Ovary (tissue), 9 donors: ENCODE data around the gene CENPX. TPM values are rescaled to one million over a fixed set of nuclear protein-coding genes. Genes with fewer than 3 reads are reported as not detected.

Experiments
- DNase-seq, 5 donors: peaks; one replicate each; pipeline ENCODE4 v3.0.0-alpha.2; 2019 to 2020
- H3K27ac ChIP-seq, 2 donors: fragments of 200-600 bp; one replicate each; pipeline versions ENCODE4 v1.5.1 to v1.8.0; 2019 to 2022
- H3K27me3 ChIP-seq: fragments of 200-600 bp; one replicate; pipeline ENCODE4 v1.8.0; 2022
- H3K36me3 ChIP-seq: fragments of 200-600 bp; sonication (generic); one replicate; pipeline ENCODE4 v1.5.1; 2019
- H3K4me1 ChIP-seq: one replicate; pipeline ENCODE4 v1.8.1; 2013; ENCODE audit warnings: mild to moderate bottlenecking, moderate library complexity; ENCODE audit not compliant: insufficient read depth
- H3K4me3 ChIP-seq: fragments of 200-600 bp; sonication (generic); one replicate; pipeline ENCODE4 v1.5.1; 2017
- H3K9me3 ChIP-seq, 2 donors: fragments of 200-600 bp in 1 of 2; sonication (generic) in 1 of 2; one replicate each; pipeline versions ENCODE4 v1.5.1 to v1.8.1; 2013 to 2019; ENCODE audit warnings: mild to moderate bottlenecking in 1 of 2, moderate library complexity in 1 of 2
- EP300 ChIP-seq: sonication (generic); formaldehyde crosslinking; IDR thresholded peaks from one replicate; pipeline ENCODE4 v1.6.1; 2017; ENCODE audit warnings: antibody characterized with exemption
- POLR2A ChIP-seq: fragments of 450-650 bp; IDR thresholded peaks from one replicate; pipeline ENCODE4 v1.6.1; 2017; ENCODE audit warnings: antibody characterized with exemption, mild to moderate bottlenecking, moderate library complexity
- WGBS, 3 donors: extraction: QIAGEN DNeasy Blood & Tissue Kit in 1 of 3; methylation state at CpG; one replicate each; pipeline versions ENCODE4 v1.1.5 to v1.1.7; 2013 to 2017; 5-methylcytosine and 5-hydroxymethylcytosine counted together
- intact Hi-C, 4 donors: fragments of 100-400 bp; cut with DNase I; formaldehyde crosslinking; loops; one replicate each; pipeline versions ENCODE4 v1.11.0 to v1.15.1; 2022 to 2023
- polyA plus RNA-seq, 2 donors: library from polyadenylated mRNA; stranded (reverse); fragments of 200-250 nt in 1 of 2; fragments of 350-450 nt in 1 of 2; fragmentation: Illumina TruSeq in 1 of 2; extraction: RNeasy Lipid Tissue Mini Kit (QIAGEN cat#74804) in 1 of 2; gene quantifications; one replicate each; pipeline ENCODE4 v1.2.3, GENCODE V29; 2013 to 2014
- total RNA-seq, 7 donors: library from RNA; depleted of rRNA in 2 of 7; stranded (reverse); fragments of >200 nt in 2 of 7; fragmentation: NEBNext Ultra II Directional in 3 of 7; extraction: Animal tissue kit (Norgen Biotek cat#: 25700) in 3 of 7; gene quantifications; one replicate each; pipeline versions ENCODE4 v1.1.0 to v1.2.4, GENCODE V29; 2016 to 2023
- TF ChIP-seq, protein P1 (sequence below), 3 donors: fragments of 450-650 bp in 2 of 3; fragments of 200-600 bp in 1 of 3; IDR thresholded peaks; one replicate each; pipeline versions ENCODE4 v1.5.1 to v1.8.0; 2016 to 2022; ENCODE audit warnings: antibody characterized with exemption in 3 of 3, mild to moderate bottlenecking in 1 of 3
- donor health status: DM: no; HTN: no; CAD: no; lungs with moderate emphysema.
- donor health status: DM: no; HTN: no; CAD: no.
- donor health status: Bipolar disorder and iron deficiency.
- donor health status: DM: yes; HTN: yes; CAD: no.
- donor health status: DM: no; HTN: no; CAD: no.
- donor health status: DM: yes; HTN: yes; CAD: no.

CENPX gene
- total and polyA plus RNA-seq, 9 donors, result 3.3 to 68.8 (median 35.3) TPM

DNA sequence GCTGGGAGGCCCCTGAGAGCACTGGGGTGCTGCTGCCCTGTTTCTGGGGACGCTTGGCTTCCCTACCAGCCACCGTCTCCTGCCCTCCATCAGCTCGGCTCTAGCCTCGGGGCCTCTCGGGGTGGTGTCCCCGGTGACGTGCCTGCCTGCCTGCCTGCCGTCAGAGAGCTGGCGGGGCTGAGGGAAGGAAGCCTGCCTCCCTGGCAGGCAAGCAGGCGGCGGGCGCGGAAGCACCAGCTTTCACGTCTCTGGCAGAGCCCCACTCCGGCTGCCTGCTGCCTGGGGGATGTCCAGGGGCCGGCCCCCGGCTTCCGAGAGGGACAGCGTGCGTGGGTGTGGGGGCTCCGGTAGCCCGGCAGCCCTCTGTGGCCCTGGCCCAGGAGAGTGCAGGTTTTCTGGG is 9.3 kb downstream of the CENPX start:
- intact Hi-C loops, result no loop called here
- 63 to 67% (median 64%) methylated on average over 21 to 22 of the region's 22 CpGs for WGBS, 3 donors
- Histone ChIP-seq H3K27ac (no peak overlapping the region), H3K9me3 (no peaks in the 10 kb centered on the region), H3K4me3 (no peak overlapping the region), H3K4me1 (no peaks in the 10 kb centered on the region), H3K27me3 (no peaks in the 10 kb centered on the region), H3K36me3 (no peaks in the 10 kb centered on the region)
- TF ChIP-seq EP300, result no peak
- TF ChIP-seq, protein P1, sequence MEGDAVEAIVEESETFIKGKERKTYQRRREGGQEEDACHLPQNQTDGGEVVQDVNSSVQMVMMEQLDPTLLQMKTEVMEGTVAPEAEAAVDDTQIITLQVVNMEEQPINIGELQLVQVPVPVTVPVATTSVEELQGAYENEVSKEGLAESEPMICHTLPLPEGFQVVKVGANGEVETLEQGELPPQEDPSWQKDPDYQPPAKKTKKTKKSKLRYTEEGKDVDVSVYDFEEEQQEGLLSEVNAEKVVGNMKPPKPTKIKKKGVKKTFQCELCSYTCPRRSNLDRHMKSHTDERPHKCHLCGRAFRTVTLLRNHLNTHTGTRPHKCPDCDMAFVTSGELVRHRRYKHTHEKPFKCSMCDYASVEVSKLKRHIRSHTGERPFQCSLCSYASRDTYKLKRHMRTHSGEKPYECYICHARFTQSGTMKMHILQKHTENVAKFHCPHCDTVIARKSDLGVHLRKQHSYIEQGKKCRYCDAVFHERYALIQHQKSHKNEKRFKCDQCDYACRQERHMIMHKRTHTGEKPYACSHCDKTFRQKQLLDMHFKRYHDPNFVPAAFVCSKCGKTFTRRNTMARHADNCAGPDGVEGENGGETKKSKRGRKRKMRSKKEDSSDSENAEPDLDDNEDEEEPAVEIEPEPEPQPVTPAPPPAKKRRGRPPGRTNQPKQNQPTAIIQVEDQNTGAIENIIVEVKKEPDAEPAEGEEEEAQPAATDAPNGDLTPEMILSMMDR (IDR thresholded peaks at IDR 0.05), result no peak
- TF ChIP-seq POLR2A, result no peak
- no peak for DNase-seq

DNA sequence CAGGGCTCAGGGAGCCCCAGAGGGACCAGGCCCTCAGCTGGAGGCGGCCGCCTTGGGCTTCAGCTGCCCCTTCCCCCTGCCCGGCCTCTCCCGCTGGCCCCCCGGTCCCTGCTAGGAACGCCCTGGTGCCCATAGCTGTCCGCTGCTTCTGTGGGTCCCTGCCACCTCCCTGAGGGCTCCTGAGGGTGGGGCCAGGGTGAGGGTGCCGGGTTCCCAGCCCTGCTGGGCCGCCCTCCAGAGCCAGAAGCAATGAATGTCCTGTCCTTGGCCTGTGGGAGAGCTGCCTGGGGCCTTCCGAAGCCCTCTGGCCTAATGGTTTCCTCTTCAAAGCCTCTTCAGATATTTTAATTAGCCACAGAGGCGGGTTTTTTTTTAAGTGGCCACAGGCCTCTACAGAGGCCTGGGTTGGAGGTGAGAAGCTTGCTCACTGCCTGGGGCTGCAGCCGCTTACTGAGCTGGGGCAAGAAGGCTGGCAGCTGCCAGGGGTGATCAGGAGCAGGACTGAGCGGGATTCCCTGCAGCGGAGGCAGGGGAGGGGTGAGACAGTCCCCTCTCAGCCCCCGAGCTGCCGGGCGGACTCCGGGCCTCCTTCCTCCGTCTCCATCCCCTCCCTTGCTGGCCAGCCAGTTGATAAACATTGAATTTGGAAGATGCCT is 9.9 kb downstream of the CENPX start:
- Histone ChIP-seq H3K4me3 (no peak overlapping the region), H3K27me3 (no peaks in the 10 kb centered on the region), H3K36me3 (no peaks in the 10 kb centered on the region), H3K4me1 (no peaks in the 10 kb centered on the region), H3K9me3 (no peaks in the 10 kb centered on the region), H3K27ac (no peak overlapping the region)
- intact Hi-C loops, result no loop called here
- no peak for DNase-seq
- no peak for TF ChIP-seq POLR2A
- TF ChIP-seq, protein P1 (IDR thresholded peaks at IDR 0.05), result no peak
- TF ChIP-seq EP300, result no peak
- 65 to 81% (median 76%) methylated on average over 11 to 19 of the region's 19 CpGs for WGBS, 3 donors

DNA sequence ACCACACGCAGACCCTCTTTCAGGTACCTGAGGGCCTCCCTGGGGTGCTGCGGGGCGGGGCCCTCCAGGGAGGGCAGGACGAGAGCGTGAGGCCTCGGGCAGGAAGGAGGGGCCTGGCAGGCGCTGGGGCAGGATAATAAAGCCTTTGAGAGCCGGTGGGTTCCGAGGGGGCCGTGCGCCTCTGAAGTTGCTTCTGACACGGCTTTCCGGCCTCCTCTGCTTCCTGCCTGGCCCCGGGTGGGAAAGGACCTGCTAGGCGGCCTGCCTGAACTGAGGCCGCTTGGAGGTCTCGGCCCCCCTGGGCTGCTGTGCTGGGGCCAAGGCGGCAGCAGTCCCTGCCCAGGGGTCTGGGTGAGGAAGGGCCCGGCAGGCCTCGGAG is 10.4 kb downstream of the CENPX start:
- Histone ChIP-seq H3K9me3 (no peaks in the 10 kb centered on the region), H3K36me3 (no peaks in the 10 kb centered on the region), H3K27ac (no peak overlapping the region), H3K4me3 (no peak overlapping the region), H3K4me1 (no peaks in the 10 kb centered on the region), H3K27me3 (no peaks in the 10 kb centered on the region)
- no peak for TF ChIP-seq EP300
- no peak for TF ChIP-seq POLR2A
- TF ChIP-seq, protein P1 (IDR thresholded peaks at IDR 0.05), result no peak
- intact Hi-C loops, result no loop called here
- 82 to 91% (median 83%) methylated on average over 20 of the region's 20 CpGs for WGBS, 3 donors
- DNase-seq, result no peak

DNA sequence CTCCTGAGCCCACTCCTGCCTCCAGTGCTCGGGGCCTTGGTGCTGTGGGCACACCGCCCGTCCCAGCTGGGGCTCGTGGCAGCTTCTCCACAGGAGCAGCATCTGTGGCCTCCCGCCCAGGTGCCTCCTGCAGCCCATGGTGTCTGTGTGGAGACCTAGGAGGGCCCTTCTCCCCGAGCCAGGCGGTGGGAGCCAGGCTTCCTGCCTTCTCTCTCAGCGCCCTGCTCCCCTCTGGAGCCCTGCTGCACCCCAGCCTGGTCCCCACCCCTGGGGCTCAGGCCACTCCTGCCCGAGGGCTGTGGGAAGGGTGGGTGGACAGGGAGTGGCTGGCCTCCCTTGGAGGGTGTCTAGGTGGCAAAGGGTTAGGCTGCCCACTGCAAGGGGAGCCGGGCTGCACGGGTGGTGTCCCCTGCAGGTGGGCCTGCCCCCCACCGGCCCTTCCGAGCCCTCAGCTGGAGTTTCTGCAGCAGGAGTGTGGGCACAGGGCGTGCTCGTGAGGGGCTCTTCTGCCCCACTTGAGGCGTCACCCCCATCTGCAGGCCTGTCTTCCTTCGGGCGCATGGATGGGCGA is 11.0 kb downstream of the CENPX start:
- TF ChIP-seq EP300 (no peak), POLR2A (no peak)
- TF ChIP-seq, protein P1 (IDR thresholded peaks at IDR 0.05), result no peak
- 94 to 96% (median 94%) methylated on average over 19 of the region's 19 CpGs for WGBS, 3 donors
- no peaks in the 10 kb centered on the region for H3K36me3 ChIP-seq
- H3K4me1 ChIP-seq, result no peaks in the 10 kb centered on the region
- H3K27ac ChIP-seq, result no peak overlapping the region
- no peak for DNase-seq
- no peaks in the 10 kb centered on the region for H3K27me3 ChIP-seq
- H3K9me3 ChIP-seq, result no peaks in the 10 kb centered on the region
- intact Hi-C loops, result no loop called here
- no peak overlapping the region for H3K4me3 ChIP-seq
